Keratinocyte (primary cell): ENCODE data around the gene KMT2A.

Source experiments
- CTCF ChIP-seq, 3 experiments: IDR thresholded peaks in 1 of 3; conservative IDR thresholded peaks in 1 of 3; optimal IDR thresholded peaks in 1 of 3; 2 replicates in 2 of 3; 3 replicates in 1 of 3; pipeline versions ENCODE3 to v1.5.1; 2011; ENCODE audit warnings: low read length in 3 of 3, mild to moderate bottlenecking in 3 of 3, moderate library complexity in 2 of 3, control low read depth in 1 of 3, inconsistent platforms in 1 of 3; ENCODE audit not compliant: insufficient read depth in 2 of 3; ENCODE audit errors: extremely low read depth in 1 of 3
- EZH2 ChIP-seq: IDR thresholded peaks from one replicate; pipeline ENCODE4 v1.6.1; 2012; ENCODE audit warnings: inconsistent platforms, mild to moderate bottlenecking, low read length, moderate library complexity

DNA sequence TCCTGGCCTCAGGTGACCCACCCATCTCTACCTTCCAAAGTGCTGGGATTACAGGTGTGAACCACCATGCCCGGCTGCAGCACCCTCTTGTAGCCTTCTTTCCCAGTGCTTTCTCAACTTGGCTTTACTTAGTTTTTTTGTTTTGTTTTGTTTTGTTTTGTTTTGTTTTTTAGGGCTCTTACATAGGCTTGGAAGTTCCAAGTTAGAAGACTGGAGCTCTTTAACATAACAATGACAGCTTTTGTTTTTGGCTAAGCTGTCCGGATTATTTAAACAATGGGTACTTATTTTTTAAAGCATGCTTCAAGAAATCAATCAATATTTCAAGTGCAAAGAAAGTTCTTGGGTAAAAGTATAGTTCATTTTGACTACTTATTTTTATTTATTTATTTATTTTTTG, 25.9 kb downstream of the KMT2A start:
- no peak for TF ChIP-seq CTCF (optimal IDR thresholded peaks at IDR 0.05 in 1 of 3, IDR thresholded peaks at IDR 0.05 in 1 of 3, conservative IDR thresholded peaks at IDR 0.05 in 1 of 3; ENCODE audit: extremely low read depth in 1 of 3, insufficient read depth in 2 of 3, low read length in 3 of 3)
- TF ChIP-seq EZH2 = no peak
